HepG2 (cell line): ENCODE measurements around the gene PIK3CB. TPM values are rescaled to one million over a fixed set of nuclear protein-coding genes. Genes with fewer than 3 reads are reported as not detected.
"Not testable (repeated sequence)": the region's sequence is repeated elsewhere in the genome, so short reads cannot be mapped to it uniquely, and the experiment has no call there.

ENCODE experiments used
- ATAC-seq: fragments of 200-7000 bp; cut with Tn5 transposase; 3 replicates; pipeline ENCODE4 v1.9.1; 2020; ENCODE audit warnings: mild to moderate bottlenecking, moderate library complexity
- BruUV-seq: library from RNA; stranded (reverse); fragments of 400-500 nt; replicated peaks from 2 replicates; lab custom pipeline; 2021; lab: Mats Ljungman, UMichigan
- CTCF ChIA-PET: fragments of 300-600 bp; formaldehyde crosslinking; extraction: SDS; loops from one replicate; lab custom pipeline; 2021; ENCODE audit warnings: low total read pairs, inconsistent platforms, low intra/inter-chr PET ratio; lab: Yijun Ruan, JAX
- POLR2A ChIA-PET: fragments of 350-600 bp; sonication (Branson Sonifier 250); formaldehyde crosslinking; loops from one replicate; lab custom pipeline; 2020; ENCODE audit warnings: antibody characterized with exemption, inconsistent platforms; lab: Yijun Ruan, JAX
- DNase-seq: peaks from one replicate; pipeline ENCODE4 v3.0.0-alpha.2; 2015; ENCODE audit warnings: low spot score
- FAIRE-seq: peaks from 3 replicates; lab custom pipeline; 2011; peaks lifted over from hg19 to GRCh38; lab: Jason Lieb, UNC
- H2AFZ ChIP-seq: one replicate; pipeline ENCODE4 v1.6.1; 2011; ENCODE audit warnings: low read length, inconsistent platforms
- H3K27ac ChIP-seq: fragments of 300-600 bp; 3 replicates; pipeline ENCODE4 v1.8.0; 2011; ENCODE audit warnings: mixed run types, mild to moderate bottlenecking, mixed read lengths, low read length, inconsistent platforms; ENCODE audit not compliant: insufficient read depth; ENCODE audit errors: extremely low read length
- H3K27me3 ChIP-seq, 2 experiments: fragments of 200-600 bp in 1 of 2; 2 replicates in 1 of 2; 3 replicates in 1 of 2; pipeline versions ENCODE4 v1.6.0 to v1.8.0; 2011; ENCODE audit warnings: low read length in 2 of 2, mild to moderate bottlenecking in 2 of 2, moderate library complexity in 2 of 2, inconsistent platforms in 1 of 2; ENCODE audit not compliant: insufficient read depth in 2 of 2, control insufficient read depth in 1 of 2
- H3K36me3 ChIP-seq, 2 experiments: fragments of 200-600 bp in 1 of 2; replicated peaks in 1 of 2; 2 replicates in 1 of 2; 3 replicates in 1 of 2; pipeline versions ENCODE4 v1.5.1 to v1.8.0; 2011; ENCODE audit warnings: low read length in 2 of 2, inconsistent platforms in 1 of 2; ENCODE audit not compliant: insufficient read depth in 2 of 2, control insufficient read depth in 1 of 2
- H3K4me1 ChIP-seq: 2 replicates; pipeline ENCODE4 v1.5.1; 2012; ENCODE audit warnings: low read length, inconsistent platforms; ENCODE audit not compliant: insufficient read depth
- H3K4me2 ChIP-seq: 2 replicates; pipeline ENCODE4 v1.6.0; 2011; ENCODE audit warnings: low read depth, low read length, inconsistent platforms
- H3K4me3 ChIP-seq, 3 experiments: fragments of 200-600 bp in 1 of 3; sonication (generic), shearing (Covaris generic) in 1 of 3; replicated peaks in 1 of 3; 2 replicates each; pipeline ENCODE4 v1.5.1; 2011 to 2016; ENCODE audit warnings: low read length in 3 of 3, inconsistent platforms in 2 of 3, low read depth in 2 of 3, mild to moderate bottlenecking in 2 of 3, control low read depth in 1 of 3, mixed read lengths in 1 of 3; ENCODE audit not compliant: insufficient read depth in 1 of 3
- H3K79me2 ChIP-seq: one replicate; pipeline ENCODE4 v1.6.1; 2011; ENCODE audit warnings: low read length, inconsistent platforms; ENCODE audit not compliant: insufficient read depth
- H3K9ac ChIP-seq: 2 replicates; pipeline ENCODE4 v1.6.0; 2011; ENCODE audit warnings: mild to moderate bottlenecking, low read depth, low read length, inconsistent platforms; ENCODE audit not compliant: insufficient read depth
- H3K9me3 ChIP-seq: 2 replicates; pipeline ENCODE4 v1.5.1; 2012; ENCODE audit warnings: mild to moderate bottlenecking, low read length
- H4K20me1 ChIP-seq: 2 replicates; pipeline ENCODE4 v1.6.0; 2011; ENCODE audit warnings: inconsistent platforms, mild to moderate bottlenecking, low read length, moderate library complexity; ENCODE audit not compliant: insufficient read depth
- CC2D1A ChIP-seq: sonication (generic); formaldehyde crosslinking; IDR thresholded peaks from 2 replicates; pipeline ENCODE4 v1.8.1; 2023; ENCODE audit warnings: mild to moderate bottlenecking, missing genetic modification reagents
- PLRG1 ChIP-seq: fragments of 450-650 bp; conservative IDR thresholded peaks from 2 replicates; pipeline ENCODE4 v1.6.1; 2016
- WGBS: methylation state at CpG from one replicate; pipeline ENCODE4 v1.1.6; 2017; ENCODE audit warnings: low lambda C conversion rate; 5-methylcytosine and 5-hydroxymethylcytosine counted together
- in situ Hi-C: cut with HindIII; loops from 2 replicates; pipeline ENCODE4 v1.10.0; 2017; ENCODE audit warnings: low pct_unique_long_range_greater_than_20kb; ENCODE audit not compliant: extremely low pct_ligation_motif_present
- intact Hi-C: fragments of 100-400 bp; cut with micrococcal nuclease; formaldehyde crosslinking; loops from one replicate; pipeline ENCODE4 v1.10.0; 2022; ENCODE audit not compliant: unreplicated experiment
- polyA plus RNA-seq, 8 experiments: library from polyadenylated mRNA; depleted of rRNA in 3 of 8; stranded (reverse) in 7 of 8; unstranded in 1 of 8; fragments of >200 nt; fragmentation: Illumina TruSeq in 4 of 8; extraction: Trizol in 4 of 8; gene quantifications; 2 replicates each; pipeline versions ENCODE4 v1.2.1 to v1.2.3, GENCODE V29; 2011 to 2016; ENCODE audit warnings: low read depth in 4 of 8, missing spikeins in 1 of 8, mixed read lengths in 1 of 8; ENCODE audit not compliant: insufficient read depth in 1 of 8
- total RNA-seq, 5 experiments: library from RNA; depleted of rRNA; stranded (reverse); fragments of >200 nt; fragmentation: Illumina TruSeq; extraction: Trizol; gene quantifications; 2 replicates each; pipeline ENCODE4 v1.2.3, GENCODE V29; 2016; ENCODE audit warnings: low read depth in 1 of 5

Gene PIK3CB
- total and polyA plus RNA-seq, 2 of the 13 experiments (the other 11 are each of a cell fraction or from before 2014, with no cell fraction given): 6.6 to 18.7 TPM

GRCh38 chr3:138732456-138732855 is 102.3 kb downstream of the PIK3CB start:
- ChIA-PET CTCF (no interaction called here), POLR2A (no interaction called here)
- H3K4me3 ChIP-seq: no peak overlapping the region
- BruUV-seq: no TSS peak
- H3K4me2 ChIP-seq: no peak overlapping the region
- no peak for TF ChIP-seq CC2D1A (CRISPR knock-in tag)
- FAIRE-seq (no peak), ATAC-seq (no peak), DNase-seq (no peak)
- H3K27me3 ChIP-seq: no peaks in the 10 kb centered on the region
- intact Hi-C loops: no loop called here
- H3K36me3 ChIP-seq: peaks cover 8 to 15% of the 10 kb centered on the region in 2 experiments; a peak in 4 of 5 replicates
- no peak overlapping the region for H3K9ac ChIP-seq
- no peaks in the 10 kb centered on the region for H3K4me1 ChIP-seq
- no peak overlapping the region for H2AFZ ChIP-seq
- 93% methylated on average over 1 of the region's 1 CpG for WGBS
- H3K79me2 ChIP-seq: no peaks in the 10 kb centered on the region
- H3K27ac ChIP-seq: no peak overlapping the region
- in situ Hi-C loops: no loop called here
- H4K20me1 ChIP-seq: no peaks in the 10 kb centered on the region
- H3K9me3 ChIP-seq: no peaks in the 10 kb centered on the region

- no peaks in the 10 kb centered on the region for H3K27me3 ChIP-seq
- intact Hi-C loops: no loop called here
- no peak overlapping the region for H3K27ac ChIP-seq
- WGBS: 96% methylated on average over 5 of the region's 5 CpGs
- H3K9ac ChIP-seq: no peak overlapping the region
- no TSS peak for BruUV-seq
- H3K9me3 ChIP-seq: no peaks in the 10 kb centered on the region
- no peak for TF ChIP-seq PLRG1
- H3K79me2 ChIP-seq: no peaks in the 10 kb centered on the region
- ChIA-PET CTCF (no interaction called here), POLR2A (no interaction called here)
- no peak overlapping the region for H3K4me3 ChIP-seq
- DNase-seq (no peak), ATAC-seq (no peak), FAIRE-seq (no peak)
- H2AFZ ChIP-seq: no peak overlapping the region
- no peaks in the 10 kb centered on the region for H4K20me1 ChIP-seq
- H3K36me3 ChIP-seq: peaks cover 4 to 19% of the 10 kb centered on the region in 2 experiments; a peak in 4 of 5 replicates
- H3K4me2 ChIP-seq: no peak overlapping the region
- in situ Hi-C loops: no loop called here
- no peaks in the 10 kb centered on the region for H3K4me1 ChIP-seq
Observed at GRCh38 chr3:138726946-138727730, 107.6 kb downstream of the PIK3CB start.

GRCh38 chr3:138726042-138726441 is 108.7 kb downstream of the PIK3CB start:
- peaks cover 3 to 18% of the 10 kb centered on the region in 2 experiments; a peak in 3 of 5 replicates for H3K36me3 ChIP-seq
- DNase-seq, H3K27me3 ChIP-seq, FAIRE-seq, in situ Hi-C loops, POLR2A ChIA-PET, H4K20me1 ChIP-seq, H3K9me3 ChIP-seq, H3K4me3 ChIP-seq, H3K79me2 ChIP-seq, H3K9ac ChIP-seq, BruUV-seq, ATAC-seq, H2AFZ ChIP-seq, CTCF ChIA-PET, intact Hi-C loops, H3K4me1 ChIP-seq, H3K4me2 ChIP-seq, H3K27ac ChIP-seq: not testable (repeated sequence)
- WGBS: 100% methylated on average over 2 of the region's 2 CpGs
